GM12892 (cell line): ENCODE measurements around the gene UBE2L5.
"Not testable (repeated sequence)": the region's sequence is repeated elsewhere in the genome, so short reads cannot be mapped to it uniquely, and the experiment has no call there.

Experiments
- DNase-seq: peaks from one replicate; pipeline ENCODE4 v3.0.0; 2011; ENCODE audit not compliant: insufficient read length
- FAIRE-seq: peaks from 2 replicates; lab custom pipeline; 2011; peaks lifted over from hg19 to GRCh38; lab: Jason Lieb, UNC
- POLR2A ChIP-seq: IDR thresholded peaks from 2 replicates; pipeline ENCODE4 v1.6.1; 2011; ENCODE audit warnings: low read depth, low read length, control low read depth
- POLR2AphosphoS5 ChIP-seq: IDR thresholded peaks from 2 replicates; pipeline ENCODE4 v1.6.1; 2011; ENCODE audit warnings: low read depth, low read length, control low read depth
- TAF1 ChIP-seq: IDR thresholded peaks from 2 replicates; pipeline ENCODE4 v1.6.1; 2011; ENCODE audit warnings: low read depth, mild to moderate bottlenecking, control low read depth, low read length, borderline replicate concordance

Gene UBE2L5

DNA sequence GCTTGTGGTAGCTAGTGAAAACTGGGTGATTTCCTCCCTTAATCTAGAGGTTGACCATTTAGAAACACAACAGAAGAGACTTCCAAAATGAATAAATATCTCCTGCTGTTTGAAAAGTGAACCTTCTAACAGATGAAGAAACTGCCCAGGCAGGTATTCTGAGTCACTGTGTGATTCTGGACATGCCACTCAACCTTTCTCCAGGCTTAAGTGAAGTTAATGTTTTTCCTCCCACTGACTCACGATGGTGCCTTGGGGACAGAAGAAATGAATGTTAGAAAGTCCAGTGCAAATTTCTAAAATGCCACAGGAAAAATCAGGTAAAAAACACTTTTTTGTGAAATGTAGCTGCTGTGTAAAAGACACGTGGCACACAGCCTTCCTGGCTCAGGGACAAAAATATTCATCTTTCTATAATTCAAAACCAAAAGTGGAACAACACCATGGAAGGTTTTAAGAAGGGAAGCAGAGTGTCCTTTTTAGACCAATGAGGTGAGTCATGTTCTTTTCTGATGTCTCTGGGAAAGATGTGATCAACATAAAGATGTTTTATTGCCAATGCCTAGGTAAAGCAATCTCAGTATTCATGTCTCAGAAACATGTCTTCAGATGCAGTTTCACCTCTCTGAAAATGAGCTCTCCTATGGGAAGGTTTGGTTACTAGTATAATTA, 9.1 kb downstream of the UBE2L5 start:
- TF ChIP-seq POLR2A, result no peak
- DNase-seq, result no peak
- FAIRE-seq, result peak; percentile 70

DNA sequence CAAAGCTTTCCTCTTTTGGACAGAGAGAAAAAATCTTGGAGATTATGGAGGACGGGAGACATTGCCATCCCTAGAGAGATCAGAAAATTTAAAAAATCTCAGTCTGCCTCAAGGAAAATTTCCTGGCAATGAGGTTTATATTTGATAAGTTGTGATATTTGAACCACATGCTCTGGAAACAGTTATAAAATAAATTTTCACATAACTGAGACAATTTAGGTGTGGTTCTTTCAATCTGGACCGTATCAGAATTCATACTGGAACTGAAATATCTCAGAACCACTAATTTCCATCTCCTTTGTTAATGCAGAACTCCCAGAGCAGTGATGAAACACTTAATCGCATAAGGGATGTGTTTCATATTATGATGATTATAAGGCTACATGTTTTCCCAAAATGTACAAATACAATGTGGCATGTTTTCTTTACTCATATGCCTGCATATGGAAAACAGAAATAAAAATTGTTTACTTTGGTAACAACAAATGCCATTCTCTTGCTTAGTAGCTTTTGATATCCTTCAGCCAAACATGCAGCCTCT, 13.7 kb downstream of the UBE2L5 start:
- no peak for TF ChIP-seq POLR2AphosphoS5
- TF ChIP-seq TAF1, result no peak
- no peak for TF ChIP-seq POLR2A
- no peak for FAIRE-seq
- no peak for DNase-seq

DNA sequence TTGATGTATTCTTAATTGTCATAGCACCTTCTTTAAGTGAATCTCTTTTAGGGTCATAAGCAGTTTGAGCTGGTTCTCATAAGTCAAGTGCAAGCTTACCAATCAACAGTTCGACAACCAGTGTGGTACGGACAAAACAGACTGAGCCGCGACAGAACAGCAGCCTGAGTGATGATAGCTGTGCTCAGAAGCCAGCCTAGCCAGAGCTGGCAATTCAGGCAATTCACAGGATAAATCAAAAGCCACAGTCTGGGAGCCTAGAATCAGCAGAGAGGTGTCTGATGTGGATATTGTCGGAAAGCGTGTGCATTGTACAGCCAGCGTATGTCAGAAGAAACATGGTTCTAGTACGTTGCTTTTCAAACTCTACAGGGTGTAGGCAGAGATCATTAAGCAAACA, 14.9 kb downstream of the UBE2L5 start:
- FAIRE-seq (no peak), DNase-seq (no peak)

DNA sequence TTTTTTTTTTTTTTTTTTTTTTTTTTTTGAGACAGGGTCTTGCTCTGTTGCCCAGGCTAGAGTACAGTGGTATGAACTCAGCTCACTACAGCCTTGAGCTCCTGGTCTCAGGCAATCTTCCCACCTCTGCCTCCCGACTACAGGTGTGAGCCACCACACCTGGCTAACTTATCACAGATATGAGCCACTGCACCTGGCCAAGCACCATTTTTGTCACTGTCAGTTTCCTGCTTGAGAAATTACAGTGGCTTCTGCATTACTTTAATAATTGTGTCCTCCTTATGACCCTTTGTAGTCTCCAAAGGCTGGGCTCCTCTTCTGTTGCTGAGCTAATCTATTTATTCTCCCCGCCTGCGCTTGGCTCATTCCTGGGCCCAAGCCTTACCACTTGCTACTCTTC, 16.0 kb downstream of the UBE2L5 start:
- no peak for TF ChIP-seq TAF1
- TF ChIP-seq POLR2A, result no peak
- TF ChIP-seq POLR2AphosphoS5, result no peak
- DNase-seq, result no peak
- FAIRE-seq, result no peak

More for the DNA sequence above, 14.9 kb downstream of the UBE2L5 start:
- no peak for TF ChIP-seq TAF1
- no peak for TF ChIP-seq POLR2AphosphoS5
- no peak for TF ChIP-seq POLR2A

DNA sequence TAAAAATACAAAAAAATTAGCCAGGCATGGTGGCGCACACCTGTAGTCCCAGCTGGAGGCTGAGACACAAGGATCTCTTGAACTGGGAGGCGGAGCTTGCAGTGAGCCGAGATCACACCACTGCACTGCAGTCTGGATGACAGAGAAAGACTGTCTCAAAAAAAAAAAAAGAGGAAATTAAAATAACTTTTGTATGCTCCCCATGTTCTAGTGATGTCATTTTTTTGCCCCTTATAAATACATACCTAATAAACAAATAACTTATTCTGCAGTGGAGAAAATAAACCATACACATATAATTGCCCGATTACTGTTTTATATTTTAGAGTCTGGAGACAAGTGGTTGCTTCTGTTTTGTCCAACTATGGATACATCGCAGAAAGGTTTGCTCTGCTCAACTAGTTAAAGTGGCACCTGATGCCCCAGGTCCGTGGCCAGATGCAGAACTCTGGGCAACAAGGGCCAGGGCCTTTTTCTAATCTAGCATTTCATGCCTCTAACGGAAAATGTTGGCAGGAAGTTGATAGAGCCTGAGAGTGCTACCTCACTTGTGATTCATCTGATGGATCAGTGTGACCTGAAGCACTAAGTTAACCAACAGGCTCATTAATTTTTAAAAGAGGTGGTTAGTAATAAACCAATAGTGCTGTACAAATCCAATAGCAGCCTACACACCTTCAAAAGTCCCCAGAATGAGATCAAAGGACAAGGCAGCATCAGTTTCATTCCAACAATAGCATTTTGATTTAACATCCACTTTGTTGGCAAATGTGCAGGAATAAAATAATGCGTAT, 18.8 kb downstream of the UBE2L5 start:
- no peak for FAIRE-seq
- no peak for DNase-seq

DNA sequence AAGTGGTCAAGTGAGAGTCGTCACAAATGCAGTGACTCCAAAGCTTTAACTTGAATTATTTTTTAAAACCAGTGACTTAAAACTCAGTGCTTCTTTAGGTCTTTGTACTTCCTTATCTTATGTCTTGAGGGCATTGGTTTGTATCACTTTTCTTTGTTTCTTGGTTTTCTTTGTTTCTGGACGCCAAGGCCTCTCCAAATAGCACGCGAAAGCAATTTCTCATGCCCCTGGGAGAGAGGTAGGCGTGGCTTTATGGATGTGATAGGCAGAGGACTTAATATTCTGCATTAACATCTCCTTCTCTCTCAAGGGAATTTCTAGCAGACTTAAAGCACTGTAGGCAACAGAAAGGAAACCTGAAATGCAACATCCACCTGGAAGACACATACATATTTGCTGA, 20.6 kb downstream of the UBE2L5 start:
- FAIRE-seq (peak; percentile 14), DNase-seq (no peak)
- TF ChIP-seq POLR2AphosphoS5 (no peak), POLR2A (no peak), TAF1 (no peak)

More for the DNA sequence above, 18.8 kb downstream of the UBE2L5 start:
- TF ChIP-seq POLR2A, result no peak
- no peak for TF ChIP-seq POLR2AphosphoS5
- TF ChIP-seq TAF1, result no peak

DNA sequence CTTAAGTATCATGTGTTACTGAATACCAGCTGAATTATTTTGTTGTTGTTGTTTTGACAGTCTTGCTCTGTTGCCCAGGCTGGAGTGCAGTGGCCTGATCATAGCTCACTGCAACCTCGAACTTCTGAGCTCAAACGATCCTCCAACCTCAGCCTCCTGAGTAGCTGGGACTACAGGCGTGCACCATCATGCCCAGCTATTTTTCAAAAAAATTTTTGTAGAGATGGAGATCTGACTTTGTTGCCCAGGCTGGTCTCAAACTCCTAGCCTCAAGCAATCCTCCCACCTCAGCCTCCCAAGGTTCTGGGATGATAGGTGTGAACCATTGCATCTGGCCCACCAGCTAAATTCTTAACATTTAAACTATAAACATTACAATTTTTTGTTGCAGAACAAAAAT, 21.2 kb downstream of the UBE2L5 start:
- not testable (repeated sequence) for DNase-seq, FAIRE-seq

DNA sequence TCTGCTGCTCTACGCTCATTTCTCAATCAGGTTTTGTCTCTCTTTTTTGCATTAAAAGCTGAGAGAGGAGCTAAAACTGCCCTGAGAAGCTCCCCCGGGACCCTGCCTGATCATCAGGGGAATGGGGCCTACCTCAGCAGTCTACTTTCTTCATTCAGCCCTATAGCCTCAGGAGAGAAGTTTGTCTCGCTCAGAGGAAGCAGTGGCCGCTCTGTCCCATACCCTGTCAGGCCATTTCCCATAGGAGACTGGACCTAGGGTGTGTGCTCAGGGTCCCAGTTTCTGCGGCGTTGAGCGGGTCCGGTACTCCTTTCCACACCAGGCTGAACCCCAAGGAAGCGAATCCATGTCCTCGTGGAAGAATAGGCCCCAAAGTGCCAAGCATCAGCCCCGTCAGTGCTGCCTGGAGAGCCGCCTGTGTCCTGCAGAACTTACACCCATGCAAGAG, 21.7 kb downstream of the UBE2L5 start:
- TF ChIP-seq POLR2A (peak; percentile 47; the same call in 1 of the 2 replicates), POLR2AphosphoS5 (no peak)
- peak; percentile 82 for FAIRE-seq
- no peak for DNase-seq

DNA sequence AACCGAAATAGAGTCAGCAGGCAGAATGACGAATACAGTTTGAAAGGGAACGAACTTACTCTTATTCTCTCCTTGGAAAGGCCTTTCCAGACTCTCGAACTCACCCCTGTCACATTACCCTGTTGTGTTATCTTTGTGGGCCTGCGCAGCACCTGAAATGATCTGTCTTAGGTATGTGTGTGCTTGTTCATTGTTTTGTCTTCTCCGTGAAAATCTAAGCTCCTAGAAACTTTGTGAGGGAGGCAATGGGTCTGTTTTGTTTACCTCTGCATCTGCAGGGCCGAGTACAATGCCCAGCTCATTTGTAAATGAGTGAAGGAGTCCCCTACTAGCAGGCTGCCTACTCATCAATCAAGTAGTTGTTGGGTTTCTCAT, 23.8 kb downstream of the UBE2L5 start:
- TF ChIP-seq TAF1, result no peak
- TF ChIP-seq POLR2AphosphoS5, result no peak
- no peak for TF ChIP-seq POLR2A
- FAIRE-seq (no peak), DNase-seq (no peak)

DNA sequence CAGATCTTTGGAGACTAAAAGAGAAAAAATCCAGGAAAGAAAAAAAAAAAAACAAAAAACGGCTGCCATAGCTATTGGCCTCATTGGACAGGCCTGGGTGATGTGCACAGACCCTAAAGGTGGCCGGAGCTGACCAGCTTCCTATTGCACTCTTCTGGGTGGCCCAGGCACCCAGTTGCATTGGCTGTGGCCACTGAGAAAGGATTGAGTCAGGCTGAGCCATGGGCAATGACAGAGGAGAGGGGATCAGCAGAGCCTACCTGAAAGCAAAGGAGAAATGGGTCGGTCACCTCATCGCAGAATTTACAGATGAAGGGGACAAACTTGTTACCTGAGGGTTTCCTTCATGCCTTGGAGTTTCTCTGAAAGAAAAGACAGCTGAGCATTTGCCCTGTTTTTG, 26.1 kb downstream of the UBE2L5 start:
- FAIRE-seq, result no peak
- TF ChIP-seq TAF1 (no peak), POLR2A (no peak), POLR2AphosphoS5 (no peak)

DNA sequence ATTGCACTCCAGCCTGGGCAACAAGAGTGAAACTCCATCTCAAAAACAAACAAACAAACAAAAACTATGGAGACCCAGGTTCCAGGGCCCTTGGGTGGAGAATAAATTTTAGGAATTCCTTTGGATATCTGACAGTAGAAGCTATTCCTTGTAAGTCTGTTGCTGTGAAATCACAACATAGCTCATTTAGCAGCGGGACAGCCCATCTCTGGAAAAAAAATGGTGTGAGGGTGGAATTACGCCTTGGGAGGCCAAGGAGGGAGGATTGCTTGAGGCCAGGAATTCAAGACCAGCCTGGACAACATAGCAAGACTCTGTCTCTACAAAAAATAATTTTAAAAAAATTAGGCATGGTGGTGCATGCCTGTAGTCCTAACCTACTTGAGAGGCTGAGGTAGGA, 27.8 kb downstream of the UBE2L5 start:
- FAIRE-seq (no peak), DNase-seq (no peak)

More for the DNA sequence above, 26.1 kb downstream of the UBE2L5 start:
- DNase-seq, result no peak

DNA sequence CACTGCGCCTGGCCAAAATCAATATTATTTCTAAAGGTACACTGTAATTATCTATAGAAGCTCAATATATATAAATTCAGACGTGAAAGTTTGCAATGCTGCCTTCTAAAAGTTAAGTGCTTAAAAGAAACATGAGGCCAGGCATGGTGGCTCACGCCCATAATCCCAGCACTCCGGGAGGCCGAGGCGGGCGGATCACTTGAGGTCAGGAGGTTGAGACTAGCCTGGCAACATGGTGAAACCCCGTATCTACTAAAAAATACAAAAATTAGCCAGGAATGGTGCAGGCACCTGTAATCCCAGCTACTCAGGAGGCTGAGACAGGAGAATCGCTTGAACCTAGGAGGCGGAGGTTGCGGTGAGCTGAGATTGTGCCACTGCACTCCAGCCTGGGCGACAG, 29.2 kb downstream of the UBE2L5 start:
- FAIRE-seq, DNase-seq: not testable (repeated sequence)

More for the DNA sequence above, 27.8 kb downstream of the UBE2L5 start:
- no peak for TF ChIP-seq POLR2AphosphoS5
- TF ChIP-seq POLR2A, result no peak
- TF ChIP-seq TAF1, result no peak

DNA sequence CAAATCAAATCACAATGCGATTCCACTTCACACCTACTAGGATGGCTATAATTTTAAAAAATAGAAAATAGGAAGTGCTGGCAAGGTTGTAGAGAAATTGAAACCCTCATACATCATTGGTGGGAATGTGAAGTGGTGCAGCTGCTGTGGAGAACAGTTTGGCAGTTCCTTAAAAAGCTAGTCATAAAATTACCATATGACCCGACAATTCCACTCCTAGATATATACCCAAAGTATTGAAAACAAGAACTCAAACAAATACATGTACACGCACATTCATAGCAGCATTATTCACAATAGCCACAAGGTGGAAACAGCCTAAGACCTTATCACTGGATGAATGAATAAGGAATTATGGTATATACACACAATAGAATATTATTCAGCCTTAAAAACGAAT, 31.4 kb downstream of the UBE2L5 start:
- no peak for TF ChIP-seq POLR2A
- TF ChIP-seq TAF1, result no peak
- TF ChIP-seq POLR2AphosphoS5, result no peak
- DNase-seq (no peak), FAIRE-seq (no peak)

DNA sequence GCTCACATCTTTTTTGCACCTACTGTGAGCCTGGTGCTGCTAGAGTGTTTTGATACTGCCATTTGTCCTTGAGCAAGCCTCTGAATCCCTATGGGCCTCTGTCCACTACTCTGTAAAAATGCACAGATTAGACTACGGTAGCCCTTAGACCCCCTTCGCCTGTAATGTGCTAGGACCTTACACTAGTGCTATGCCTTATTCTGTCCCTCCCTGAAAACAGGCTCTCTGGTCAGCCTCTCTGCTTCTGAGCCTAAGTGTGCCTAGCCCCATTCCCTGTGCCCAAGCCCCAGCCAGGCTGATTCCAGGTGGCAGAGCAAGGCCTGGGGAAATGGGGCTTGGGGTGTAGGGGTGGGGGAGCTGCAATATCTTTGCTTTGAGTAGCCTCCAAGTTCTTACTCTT, 32.7 kb downstream of the UBE2L5 start:
- no peak for FAIRE-seq
- no peak for DNase-seq
- TF ChIP-seq TAF1 (no peak), POLR2AphosphoS5 (no peak), POLR2A (no peak)
